ENCODE results near the gene JMJD6.

GRCh38 chr17:76772842-76773525, 46.6 kb upstream of the JMJD6 start:
- TF ChIP-seq SUZ12 (IDR thresholded peaks at IDR 0.05; ENCODE audit: extremely low read depth, insufficient read depth, insufficient read length) (no peak), YY1 (IDR thresholded peaks at IDR 0.05; ENCODE audit: insufficient read depth, insufficient read length) (no peak), ZNF274 (IDR thresholded peaks at IDR 0.05; ENCODE audit: low read depth, low read length) (no peak)

Measured in NT2/D1 (cell line).